Loucy (cell line): ENCODE measurements around the gene UNKL.

Experiments used
- H2AFZ ChIP-seq: fragments of 200-600 bp; sonication (generic); 2 replicates; pipeline ENCODE4 v1.6.0; 2016; ENCODE audit warnings: antibody characterized with exemption, mild to moderate bottlenecking, low read length, moderate library complexity
- H3F3A ChIP-seq: fragments of 200-600 bp; 2 replicates; pipeline ENCODE4 v1.6.0; 2016; ENCODE audit warnings: antibody characterized with exemption, low read depth, mild to moderate bottlenecking
- H3K27me3 ChIP-seq: fragments of 200-600 bp; sonication (generic); 2 replicates; pipeline ENCODE4 v1.6.1; 2014; ENCODE audit warnings: low read length, mild to moderate bottlenecking; ENCODE audit not compliant: insufficient read depth, poor library complexity, severe bottlenecking
- H3K36me3 ChIP-seq: fragments of 200-600 bp; sonication (generic); 2 replicates; pipeline ENCODE4 v1.6.1; 2016; ENCODE audit warnings: low read length; ENCODE audit not compliant: insufficient read depth
- H3K4me1 ChIP-seq: fragments of 200-600 bp; sonication (generic); 2 replicates; pipeline ENCODE4 v1.5.1; 2014; ENCODE audit warnings: low read length, mild to moderate bottlenecking; ENCODE audit not compliant: insufficient read depth, poor library complexity, severe bottlenecking
- H3K4me2 ChIP-seq: fragments of 200-600 bp; sonication (generic); 2 replicates; pipeline ENCODE4 v1.6.0; 2014; ENCODE audit warnings: antibody characterized with exemption, low read length, low read depth, mild to moderate bottlenecking; ENCODE audit not compliant: poor library complexity, severe bottlenecking
- H3K4me3 ChIP-seq: fragments of 200-600 bp; sonication (generic); 2 replicates; pipeline ENCODE4 v1.5.1; 2014; ENCODE audit warnings: low read length, mild to moderate bottlenecking, mixed read lengths; ENCODE audit not compliant: poor library complexity, severe bottlenecking
- H3K79me2 ChIP-seq: fragments of 200-600 bp; sonication (generic); 2 replicates; pipeline ENCODE4 v1.6.1; 2014; ENCODE audit warnings: low read length; ENCODE audit not compliant: insufficient read depth
- H3K9ac ChIP-seq: fragments of 200-600 bp; sonication (generic); 2 replicates; pipeline ENCODE4 v1.6.0; 2014; ENCODE audit warnings: mild to moderate bottlenecking, low read depth, low read length, moderate library complexity; ENCODE audit not compliant: poor library complexity, severe bottlenecking
- H3K9me2 ChIP-seq: fragments of 200-600 bp; sonication (generic); replicated peaks from 2 replicates; pipeline ENCODE4 v1.6.1; 2016; ENCODE audit warnings: low read depth, low read length, mixed read lengths
- H3K9me3 ChIP-seq: fragments of 200-600 bp; sonication (generic); 2 replicates; pipeline ENCODE4 v1.6.1; 2014; ENCODE audit warnings: mild to moderate bottlenecking, antibody characterized with exemption, low read length, low read depth; ENCODE audit not compliant: insufficient read depth
- H4K20me1 ChIP-seq: fragments of 200-600 bp; sonication (generic); 2 replicates; pipeline ENCODE4 v1.6.0; 2014; ENCODE audit warnings: antibody characterized with exemption, low read length, mild to moderate bottlenecking; ENCODE audit not compliant: insufficient read depth, poor library complexity, severe bottlenecking
- EZH2phosphoT487 ChIP-seq: fragments of 200-600 bp; IDR thresholded peaks from 2 replicates; pipeline ENCODE4 v1.6.1; 2018; ENCODE audit warnings: antibody characterized with exemption, mild to moderate bottlenecking, moderate library complexity, borderline replicate concordance
- TF ChIP-seq, protein P1 (sequence below): fragments of 200-600 bp; sonication (generic); conservative IDR thresholded peaks from 2 replicates; pipeline ENCODE4 v1.5.1; 2014; ENCODE audit warnings: mild to moderate bottlenecking, antibody characterized with exemption, low read length

The UNKL gene

DNA sequence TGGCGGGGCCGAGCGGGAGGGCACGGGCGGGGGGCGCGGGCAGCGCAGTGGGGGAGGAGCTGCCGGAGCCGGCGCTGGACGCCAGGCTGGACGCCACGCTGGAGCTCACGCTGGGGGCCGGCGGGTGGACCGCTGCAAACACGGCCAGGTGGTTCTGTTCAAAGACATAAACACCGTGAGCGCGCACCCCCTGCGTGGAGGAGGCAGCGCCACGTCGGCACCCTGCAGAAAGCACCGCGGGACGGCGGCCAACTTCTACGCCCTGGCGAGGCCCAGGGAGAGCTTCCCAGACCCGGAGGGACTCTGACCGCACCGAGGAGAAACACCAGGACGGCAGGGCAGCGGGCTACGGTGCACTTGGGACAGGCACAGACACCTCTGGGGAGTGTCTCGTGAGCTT lies 29.3 kb downstream of the UNKL start:
- no peaks in the 10 kb centered on the region for H4K20me1 ChIP-seq
- H3K9me2 ChIP-seq: no peaks in the 10 kb centered on the region

DNA sequence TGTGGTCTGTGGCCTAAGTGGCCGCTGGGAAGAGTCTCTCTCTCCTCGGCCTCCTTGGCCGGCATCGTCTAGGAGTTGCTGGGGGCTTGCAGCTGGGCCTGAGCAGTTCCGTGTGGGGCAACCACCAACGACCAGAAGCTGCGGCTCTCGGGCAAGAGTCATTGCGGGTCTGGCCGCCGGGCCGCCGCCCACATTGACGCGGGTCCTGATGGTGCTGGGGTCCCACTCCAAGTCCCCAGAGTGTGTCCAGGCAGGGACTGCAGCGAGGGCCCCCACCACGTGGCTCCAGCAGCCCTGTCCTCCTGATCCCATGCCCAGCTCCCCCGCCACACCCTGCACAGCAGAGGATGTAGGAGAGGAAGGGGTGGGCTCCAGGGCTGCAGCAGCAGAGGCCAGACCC lies 30.9 kb downstream of the UNKL start:
- H3K36me3 ChIP-seq: no peaks in the 10 kb centered on the region
- no peaks in the 10 kb centered on the region for H4K20me1 ChIP-seq
- no peak for TF ChIP-seq EZH2phosphoT487
- TF ChIP-seq, protein P1, sequence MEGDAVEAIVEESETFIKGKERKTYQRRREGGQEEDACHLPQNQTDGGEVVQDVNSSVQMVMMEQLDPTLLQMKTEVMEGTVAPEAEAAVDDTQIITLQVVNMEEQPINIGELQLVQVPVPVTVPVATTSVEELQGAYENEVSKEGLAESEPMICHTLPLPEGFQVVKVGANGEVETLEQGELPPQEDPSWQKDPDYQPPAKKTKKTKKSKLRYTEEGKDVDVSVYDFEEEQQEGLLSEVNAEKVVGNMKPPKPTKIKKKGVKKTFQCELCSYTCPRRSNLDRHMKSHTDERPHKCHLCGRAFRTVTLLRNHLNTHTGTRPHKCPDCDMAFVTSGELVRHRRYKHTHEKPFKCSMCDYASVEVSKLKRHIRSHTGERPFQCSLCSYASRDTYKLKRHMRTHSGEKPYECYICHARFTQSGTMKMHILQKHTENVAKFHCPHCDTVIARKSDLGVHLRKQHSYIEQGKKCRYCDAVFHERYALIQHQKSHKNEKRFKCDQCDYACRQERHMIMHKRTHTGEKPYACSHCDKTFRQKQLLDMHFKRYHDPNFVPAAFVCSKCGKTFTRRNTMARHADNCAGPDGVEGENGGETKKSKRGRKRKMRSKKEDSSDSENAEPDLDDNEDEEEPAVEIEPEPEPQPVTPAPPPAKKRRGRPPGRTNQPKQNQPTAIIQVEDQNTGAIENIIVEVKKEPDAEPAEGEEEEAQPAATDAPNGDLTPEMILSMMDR: no peak
- no peak overlapping the region for H2AFZ ChIP-seq
- no peaks in the 10 kb centered on the region for H3K9me2 ChIP-seq
- no peaks in the 10 kb centered on the region for H3K9me3 ChIP-seq
- H3K79me2 ChIP-seq: no peaks in the 10 kb centered on the region
- no peaks in the 10 kb centered on the region for H3K27me3 ChIP-seq
- H3K4me3 ChIP-seq: no peak overlapping the region
- no peaks in the 10 kb centered on the region for H3F3A ChIP-seq
- no peak overlapping the region for H3K9ac ChIP-seq
- no peaks in the 10 kb centered on the region for H3K4me1 ChIP-seq
- H3K4me2 ChIP-seq: no peak overlapping the region

More for the DNA sequence above, 29.3 kb downstream of the UNKL start:
- no peaks in the 10 kb centered on the region for H3K9me3 ChIP-seq
- no peaks in the 10 kb centered on the region for H3K27me3 ChIP-seq
- H3K36me3 ChIP-seq: no peaks in the 10 kb centered on the region
- no peaks in the 10 kb centered on the region for H3K4me1 ChIP-seq
- no peaks in the 10 kb centered on the region for H3K79me2 ChIP-seq
- H3K4me2 ChIP-seq: no peak overlapping the region
- H3F3A ChIP-seq: no peaks in the 10 kb centered on the region
- H2AFZ ChIP-seq: no peak overlapping the region
- TF ChIP-seq, protein P1: no peak
- no peak for TF ChIP-seq EZH2phosphoT487
- H3K4me3 ChIP-seq: no peak overlapping the region
- no peak overlapping the region for H3K9ac ChIP-seq

DNA sequence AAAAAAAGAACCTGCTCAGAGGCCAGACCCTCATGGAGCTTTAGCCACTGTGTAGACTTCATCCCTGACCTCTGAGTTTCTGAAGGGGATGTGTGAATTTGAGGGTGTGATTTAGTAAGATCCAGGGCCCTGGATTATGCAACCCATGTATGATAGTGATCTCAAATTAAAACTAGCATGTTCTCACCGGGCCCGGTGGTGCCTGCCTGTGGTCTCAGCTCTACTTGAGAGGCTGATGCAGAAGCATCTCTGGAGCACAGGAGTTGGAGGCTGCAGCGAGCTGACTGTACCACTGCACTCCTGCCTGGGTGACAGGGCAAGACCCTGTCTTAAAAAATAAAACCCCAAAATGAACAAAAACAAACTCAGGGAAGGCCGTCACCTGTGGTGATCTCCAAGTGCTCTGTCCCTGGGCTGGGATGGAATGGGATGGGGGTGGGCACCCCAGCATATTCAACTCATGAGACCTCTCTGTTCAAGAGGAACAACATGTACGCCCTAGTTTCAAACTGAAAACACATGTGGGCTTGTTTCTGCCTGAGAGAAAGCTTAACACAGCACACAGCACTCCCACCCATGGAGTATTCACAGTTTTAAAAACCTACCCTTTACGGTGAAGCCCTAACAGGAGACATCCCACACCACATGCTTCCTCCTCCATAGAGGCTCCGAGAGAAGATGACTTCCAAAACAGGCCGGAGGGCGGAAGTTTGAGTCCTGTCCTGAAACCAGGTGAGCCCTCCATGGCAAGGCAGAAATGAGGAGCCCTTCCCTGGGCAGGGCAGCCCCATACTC lies 32.7 kb downstream of the UNKL start:
- Histone ChIP-seq H3K4me2 (no peak overlapping the region), H3K36me3 (no peaks in the 10 kb centered on the region), H4K20me1 (no peaks in the 10 kb centered on the region), H3K4me3 (no peak overlapping the region), H3K27me3 (no peaks in the 10 kb centered on the region), H3K9me3 (no peaks in the 10 kb centered on the region), H3F3A (no peaks in the 10 kb centered on the region), H3K4me1 (no peaks in the 10 kb centered on the region), H2AFZ (no peak overlapping the region), H3K9ac (no peak overlapping the region), H3K9me2 (no peaks in the 10 kb centered on the region), H3K79me2 (no peaks in the 10 kb centered on the region)
- TF ChIP-seq, protein P1: no peak
- no peak for TF ChIP-seq EZH2phosphoT487
